Spleen (tissue), 11 donors: ENCODE measurements around the gene SNPH. TPM values are rescaled to one million over a fixed set of nuclear protein-coding genes. Genes with fewer than 3 reads are reported as not detected.
"Not testable (repeated sequence)": the region's sequence is repeated elsewhere in the genome, so short reads cannot be mapped to it uniquely, and the experiment has no call there.

Source experiments
- DNase-seq: peaks from one replicate; pipeline ENCODE4 v3.0.0-alpha.2; 2020
- H3K27ac ChIP-seq, 8 donors: fragments of 200-600 bp; sonication (generic) in 7 of 8; 1 replicate in 4 of 8; 2 replicates in 4 of 8; pipeline versions ENCODE4 v1.5.0 to v1.8.0; 2016 to 2021; ENCODE audit warnings: inconsistent platforms in 4 of 8, mild to moderate bottlenecking in 4 of 8, moderate library complexity in 1 of 8
- H3K27me3 ChIP-seq, 7 donors: fragments of 200-600 bp; sonication (generic) in 6 of 7; replicated peaks in 1 of 7; 1 replicate in 4 of 7; 2 replicates in 3 of 7; pipeline versions ENCODE4 v1.5.0 to v1.8.0; 2016 to 2021; ENCODE audit warnings: inconsistent platforms in 3 of 7, mild to moderate bottlenecking in 1 of 7
- H3K36me3 ChIP-seq, 6 donors: fragments of 200-600 bp; sonication (generic) in 5 of 6; 1 replicate in 4 of 6; 2 replicates in 2 of 6; pipeline versions ENCODE4 v1.5.0 to v1.8.0; 2016 to 2021; ENCODE audit warnings: inconsistent platforms in 2 of 6
- H3K4me1 ChIP-seq, 6 donors: fragments of 200-600 bp; sonication (generic) in 5 of 6; 1 replicate in 3 of 6; 2 replicates in 3 of 6; pipeline versions ENCODE4 v1.5.0 to v1.8.0; 2016 to 2021; ENCODE audit warnings: inconsistent platforms in 3 of 6
- H3K4me3 ChIP-seq, 8 donors: fragments of 200-600 bp; sonication (generic) in 7 of 8; 1 replicate in 4 of 8; 2 replicates in 4 of 8; pipeline versions ENCODE4 v1.5.0 to v1.8.0; 2016 to 2021; ENCODE audit warnings: inconsistent platforms in 4 of 8, mild to moderate bottlenecking in 4 of 8, moderate library complexity in 2 of 8
- H3K9me3 ChIP-seq, 8 donors: fragments of 200-600 bp; sonication (generic) in 7 of 8; 1 replicate in 4 of 8; 2 replicates in 4 of 8; pipeline versions ENCODE4 v1.5.0 to v1.8.0; 2016 to 2021; ENCODE audit warnings: inconsistent platforms in 4 of 8
- CTCF ChIP-seq, 11 experiments: fragments of 200-600 bp in 7 of 11; fragments of 450-650 bp in 4 of 11; sonication (generic) in 4 of 11; IDR thresholded peaks in 8 of 11; conservative IDR thresholded peaks in 3 of 11; 1 replicate in 7 of 11; 2 replicates in 4 of 11; pipeline versions ENCODE4 v1.4.0 to v1.8.0; 2016 to 2021; ENCODE audit warnings: antibody characterized with exemption in 11 of 11, inconsistent platforms in 4 of 11, mild to moderate bottlenecking in 1 of 11
- POLR2A ChIP-seq, 3 donors: fragments of 450-650 bp; IDR thresholded peaks; one replicate each; pipeline ENCODE4 v1.5.1; 2017; ENCODE audit warnings: antibody characterized with exemption in 3 of 3, mild to moderate bottlenecking in 1 of 3
- POLR2AphosphoS5 ChIP-seq, 3 donors: sonication (generic); formaldehyde crosslinking; IDR thresholded peaks; one replicate each; pipeline ENCODE4 v1.5.1; 2017; ENCODE audit warnings: antibody characterized with exemption in 3 of 3
- WGBS, 5 donors: extraction: QIAGEN DNeasy Blood & Tissue Kit in 3 of 5; methylation state at CpG; one replicate each; pipeline versions ENCODE4 v1.1.5 to v1.1.7; 2013 to 2018; 5-methylcytosine and 5-hydroxymethylcytosine counted together
- intact Hi-C: fragments of 100-400 bp; cut with DNase I; formaldehyde crosslinking; loops from one replicate; pipeline ENCODE4 v1.15.0; 2023; ENCODE audit warnings: low total_unique reads
- polyA plus RNA-seq, 3 donors: library from polyadenylated mRNA; stranded (reverse); fragments of 200-250 nt; gene quantifications; one replicate each; pipeline ENCODE4 v1.2.1, GENCODE V29; 2013
- total RNA-seq, 7 donors: library from RNA; depleted of rRNA in 3 of 7; stranded (reverse); fragments of >200 nt in 3 of 7; fragmentation: NEBNext Ultra II Directional in 4 of 7; extraction: Animal tissue kit (Norgen Biotek cat#: 25700) in 4 of 7; gene quantifications; one replicate each; pipeline versions ENCODE4 v1.1.0 to v1.2.1, GENCODE V29; 2016 to 2021
- donor health status: healthy with polysubstance abuse.
- donor health status: DM: no; HTN: no; CAD: no; lungs with moderate emphysema.
- donor health status: DM: no; HTN: no; CAD: no.
- donor health status: Bipolar disorder and iron deficiency.
- donor health status: healthy.
- donor health status: DM: no; HTN: no; CAD: no.
- donor health status: DM: yes; HTN: yes; CAD: no.

The SNPH gene
- total and polyA plus RNA-seq, 10 donors: 0.58 to 3.5 (median 2.0) TPM

- no peaks in the 10 kb centered on the region for H3K36me3 ChIP-seq
- 43 to 74% (median 58%) methylated on average over 2 of the region's 2 CpGs for WGBS, 5 donors
- no peak for TF ChIP-seq POLR2A (IDR thresholded peaks at IDR 0.05)
- no peak for TF ChIP-seq POLR2AphosphoS5 (IDR thresholded peaks at IDR 0.05)
- no peak for TF ChIP-seq CTCF (IDR thresholded peaks at IDR 0.05 in 8 of 11, conservative IDR thresholded peaks at IDR 0.05 in 3 of 11)
Measured at GRCh38 chr20:1245578-1245977, 20.5 kb upstream of the SNPH start.

GRCh38 chr20:1247689-1248088, 18.4 kb upstream of the SNPH start:
- no peaks in the 10 kb centered on the region for H3K4me1 ChIP-seq
- no peak for DNase-seq
- H3K27me3 ChIP-seq: peaks cover 0 to 4% (median 0%) of the 10 kb centered on the region in 7 donors
- intact Hi-C loops: no loop called here
- no peak overlapping the region for H3K4me3 ChIP-seq
- H3K36me3 ChIP-seq: no peaks in the 10 kb centered on the region
- peaks cover 0 to 4% (median 0%) of the 10 kb centered on the region in 8 donors for H3K9me3 ChIP-seq
- no peak overlapping the region for H3K27ac ChIP-seq
- TF ChIP-seq POLR2A (IDR thresholded peaks at IDR 0.05) (no peak), CTCF (IDR thresholded peaks at IDR 0.05 in 8 of 11, conservative IDR thresholded peaks at IDR 0.05 in 3 of 11) (no peak), POLR2AphosphoS5 (IDR thresholded peaks at IDR 0.05) (no peak)

More at GRCh38 chr20:1245578-1245977, 20.5 kb upstream of the SNPH start:
- H3K4me3 ChIP-seq: no peak overlapping the region
- no peak for DNase-seq
- no peaks in the 10 kb centered on the region for H3K4me1 ChIP-seq
- intact Hi-C loops: no loop called here
- no peak overlapping the region for H3K27ac ChIP-seq
- H3K9me3 ChIP-seq: peaks cover 0 to 3% (median 0%) of the 10 kb centered on the region in 8 donors
- H3K27me3 ChIP-seq: peaks cover 0 to 21% (median 0%) of the 10 kb centered on the region in 7 donors

DNA sequence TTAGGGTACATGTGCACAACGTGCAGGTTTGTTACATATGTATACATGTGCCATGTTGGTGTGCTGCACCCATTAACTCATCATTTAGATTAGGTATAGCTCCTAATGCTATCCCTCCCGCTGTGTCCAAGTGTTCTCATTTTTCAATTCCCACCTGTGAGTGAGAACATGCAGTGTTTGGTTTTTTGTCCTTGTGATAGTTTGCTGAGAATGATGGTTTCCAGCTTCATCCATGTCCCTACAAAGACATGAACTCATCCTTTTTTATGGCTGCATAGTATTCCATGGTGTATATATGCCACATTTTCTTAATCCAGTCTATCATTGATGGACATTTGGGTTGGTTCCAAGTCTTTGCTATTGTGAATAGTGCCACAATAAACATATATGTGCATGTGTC, 15.8 kb upstream of the SNPH start:
- WGBS, 5 donors: 87 to 99% (median 91%) methylated on average over 2 of the region's 2 CpGs

GRCh38 chr20:1252416-1252815, 13.7 kb upstream of the SNPH start:
- intact Hi-C loops: no loop called here
- Histone ChIP-seq H3K27me3 (peaks cover 0 to 33% (median 5%) of the 10 kb centered on the region in 7 donors), H3K4me3 (no peak overlapping the region), H3K27ac (no peak overlapping the region), H3K9me3 (peaks cover 0 to 8% (median 0%) of the 10 kb centered on the region in 8 donors), H3K36me3 (no peaks in the 10 kb centered on the region), H3K4me1 (no peaks in the 10 kb centered on the region)
- TF ChIP-seq POLR2A (IDR thresholded peaks at IDR 0.05) (no peak), POLR2AphosphoS5 (IDR thresholded peaks at IDR 0.05) (no peak), CTCF (IDR thresholded peaks at IDR 0.05 in 8 of 11, conservative IDR thresholded peaks at IDR 0.05 in 3 of 11) (no peak)
- DNase-seq: no peak
- WGBS, 5 donors: 73 to 96% (median 91%) methylated on average over 3 of the region's 3 CpGs

More for the DNA sequence above, 15.8 kb upstream of the SNPH start:
- H3K27me3 ChIP-seq: peaks cover 0 to 14% (median 0%) of the 10 kb centered on the region in 7 donors
- H3K4me3 ChIP-seq, H3K36me3 ChIP-seq, H3K4me1 ChIP-seq, H3K27ac ChIP-seq, H3K9me3 ChIP-seq, DNase-seq, intact Hi-C loops: not testable (repeated sequence)

DNA sequence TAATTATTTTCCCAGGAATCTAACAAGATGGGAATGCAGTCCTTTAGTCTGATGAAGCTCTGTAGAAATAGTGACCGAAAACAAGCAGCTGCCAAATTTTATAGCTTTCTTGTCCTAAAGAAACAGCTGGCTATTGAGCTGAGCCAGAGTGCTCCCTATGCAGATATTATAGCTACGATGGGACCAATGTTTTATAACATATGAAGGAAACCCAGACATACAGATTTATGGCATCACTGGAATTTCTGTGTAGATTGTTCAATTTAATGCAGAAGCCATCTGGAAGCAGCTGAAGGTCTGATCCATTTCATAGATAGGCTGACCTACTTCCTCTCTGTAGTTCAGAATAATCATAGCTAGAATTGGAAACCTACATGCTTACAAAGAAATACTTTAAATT, 11.8 kb upstream of the SNPH start:
- DNase-seq: no peak
- H3K36me3 ChIP-seq: no peaks in the 10 kb centered on the region
- H3K4me3 ChIP-seq: no peak overlapping the region
- TF ChIP-seq POLR2A (IDR thresholded peaks at IDR 0.05) (no peak), CTCF (IDR thresholded peaks at IDR 0.05 in 8 of 11, conservative IDR thresholded peaks at IDR 0.05 in 3 of 11) (no peak), POLR2AphosphoS5 (IDR thresholded peaks at IDR 0.05) (no peak)
- intact Hi-C loops: no loop called here
- peaks cover 0 to 8% (median 0%) of the 10 kb centered on the region in 8 donors for H3K9me3 ChIP-seq
- peaks cover 0 to 34% (median 5%) of the 10 kb centered on the region in 7 donors for H3K27me3 ChIP-seq
- H3K4me1 ChIP-seq: no peaks in the 10 kb centered on the region
- 43 to 53% (median 50%) methylated on average over 2 of the region's 2 CpGs for WGBS, 5 donors
- H3K27ac ChIP-seq: no peak overlapping the region
